GM12878 (cell line): ENCODE results near the gene ANAPC2. TPM values are rescaled to one million over a fixed set of nuclear protein-coding genes. Genes with fewer than 3 reads are reported as not detected.

Experiments
- BCL3 ChIP-seq: IDR thresholded peaks from 2 replicates; pipeline ENCODE4 v1.6.1; 2011; ENCODE audit warnings: borderline replicate concordance, low read depth, mild to moderate bottlenecking, moderate library complexity, low read length; ENCODE audit not compliant: insufficient read depth, poor library complexity, severe bottlenecking
- BCLAF1 ChIP-seq: fragments of 450-650 bp; IDR thresholded peaks from 2 replicates; pipeline ENCODE4 v1.6.1; 2017; ENCODE audit warnings: antibody characterized with exemption, mild to moderate bottlenecking, moderate library complexity
- BHLHE40 ChIP-seq, 2 experiments: fragments of 450-650 bp in 1 of 2; IDR thresholded peaks; 2 replicates each; pipeline ENCODE4 v1.6.1; 2011 to 2017; ENCODE audit warnings: low read depth in 2 of 2, borderline replicate concordance in 1 of 2, improper control_type of control experiment in 1 of 2, low read length in 1 of 2, mild to moderate bottlenecking in 1 of 2
- CBX3 ChIP-seq: fragments of 200-600 bp; sonication (generic); IDR thresholded peaks from 2 replicates; pipeline ENCODE4 v1.6.1; 2016; ENCODE audit warnings: low read depth, borderline replicate concordance
- EZH2 ChIP-seq: IDR thresholded peaks from 2 replicates; pipeline ENCODE4 v1.6.1; 2012; ENCODE audit warnings: low read depth, mild to moderate bottlenecking, control low read depth, inconsistent platforms, low read length, borderline replicate concordance; ENCODE audit not compliant: control insufficient read depth
- FOXK2 ChIP-seq: fragments of 450-650 bp; IDR thresholded peaks from 2 replicates; pipeline ENCODE4 v1.6.1; 2017; ENCODE audit warnings: mild to moderate bottlenecking, moderate library complexity
- MEF2A ChIP-seq: IDR thresholded peaks from 2 replicates; pipeline ENCODE4 v1.6.1; 2011; ENCODE audit warnings: low read depth, mild to moderate bottlenecking, low read length, moderate library complexity; ENCODE audit not compliant: insufficient read depth
- SRF ChIP-seq, 2 experiments: IDR thresholded peaks; 2 replicates each; pipeline ENCODE4 v1.6.1; 2011; ENCODE audit warnings: low read depth in 2 of 2, low read length in 2 of 2, mild to moderate bottlenecking in 1 of 2, moderate library complexity in 1 of 2
- TARDBP ChIP-seq: IDR thresholded peaks from 2 replicates; pipeline ENCODE4 v1.6.1; 2016; ENCODE audit warnings: borderline replicate concordance
- USF2 ChIP-seq: IDR thresholded peaks from 2 replicates; pipeline ENCODE4 v1.6.1; 2011; ENCODE audit warnings: low read depth, low read length, improper control_type of control experiment, borderline replicate concordance
- YY1 ChIP-seq: IDR thresholded peaks from 2 replicates; pipeline ENCODE4 v1.6.1; 2011; ENCODE audit warnings: low read depth, mild to moderate bottlenecking, low read length
- ZNF687 ChIP-seq: fragments of 450-650 bp; IDR thresholded peaks from 2 replicates; pipeline ENCODE4 v1.6.1; 2017; ENCODE audit warnings: mild to moderate bottlenecking, moderate library complexity
- ZSCAN29 ChIP-seq: fragments of 450-650 bp; IDR thresholded peaks from 2 replicates; pipeline ENCODE4 v1.6.1; 2017; ENCODE audit warnings: mild to moderate bottlenecking, moderate library complexity
- polyA plus RNA-seq, 11 experiments: library from polyadenylated mRNA; depleted of rRNA in 4 of 11; unstranded in 6 of 11; stranded (reverse) in 5 of 11; fragments of >200 nt; fragmentation: Nextera tagmentation in 4 of 11; fragmentation: Illumina TruSeq in 1 of 11; extraction: Ambion mirVana in 4 of 11; extraction: Trizol in 1 of 11; gene quantifications; 1 replicate in 1 of 11; 2 replicates in 10 of 11; pipeline versions ENCODE4 v1.2.1 to v1.2.3, GENCODE V29; 2011 to 2016; ENCODE audit warnings: inconsistent platforms in 2 of 11, missing spikeins in 2 of 11, low read depth in 1 of 11
- total RNA-seq, 4 experiments: library from RNA; depleted of rRNA in 3 of 4; stranded (reverse); fragments of >200 nt in 3 of 4; fragmentation: Illumina TruSeq in 1 of 4; extraction: Trizol in 1 of 4; gene quantifications; 2 replicates each; pipeline versions ENCODE4 v1.2.1 to v1.2.3, GENCODE V29; 2013 to 2021
- TF ChIP-seq, protein P1 (sequence below): fragments of 450-650 bp; conservative IDR thresholded peaks from 2 replicates; pipeline ENCODE4 v1.6.1; 2017; ENCODE audit warnings: mild to moderate bottlenecking, moderate library complexity

ANAPC2 gene
- total and polyA plus RNA-seq, 10 of the 15 experiments (the other 5 are each of a cell fraction or from before 2014, with no cell fraction given): 0.03 to 65.2 (median 20.5) TPM

DNA sequence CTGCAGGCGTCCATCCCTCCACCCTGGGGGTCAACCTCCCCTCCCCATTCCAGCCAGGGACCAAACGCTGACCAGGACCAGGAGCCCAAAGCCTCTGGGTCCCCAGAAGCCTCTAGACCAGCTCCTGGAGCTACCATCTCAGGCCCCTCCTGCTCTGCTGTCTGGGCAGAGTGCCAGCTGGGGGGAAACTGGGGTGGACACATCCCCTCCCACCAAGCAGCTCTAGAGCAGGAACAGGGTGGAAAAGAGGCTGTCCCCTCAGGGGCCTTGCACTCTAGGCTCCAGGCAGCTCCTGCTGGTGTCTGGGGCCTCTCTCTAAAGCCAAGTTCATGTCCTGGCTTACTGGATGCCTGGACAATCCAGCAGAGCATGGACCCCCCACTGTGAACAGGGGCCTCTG is 4.5 kb upstream of the ANAPC2 start (continued):
- TF ChIP-seq SRF (IDR thresholded peaks at IDR 0.05; ENCODE audit: low read depth in 2 of 2, low read length in 2 of 2): no peak
- TF ChIP-seq TARDBP: no peak
- no peak for TF ChIP-seq BHLHE40 (IDR thresholded peaks at IDR 0.05; ENCODE audit: borderline replicate concordance in 1 of 2, low read depth in 2 of 2, low read length in 1 of 2)
- TF ChIP-seq EZH2: no peak
- no peak for TF ChIP-seq YY1
- TF ChIP-seq USF2: no peak
- no peak for TF ChIP-seq ZSCAN29
- no peak for TF ChIP-seq BCLAF1
- no peak for TF ChIP-seq BCL3
- no peak for TF ChIP-seq ZNF687
- TF ChIP-seq MEF2A: no peak
- TF ChIP-seq CBX3: no peak
- no peak for TF ChIP-seq FOXK2
- TF ChIP-seq, protein P1, sequence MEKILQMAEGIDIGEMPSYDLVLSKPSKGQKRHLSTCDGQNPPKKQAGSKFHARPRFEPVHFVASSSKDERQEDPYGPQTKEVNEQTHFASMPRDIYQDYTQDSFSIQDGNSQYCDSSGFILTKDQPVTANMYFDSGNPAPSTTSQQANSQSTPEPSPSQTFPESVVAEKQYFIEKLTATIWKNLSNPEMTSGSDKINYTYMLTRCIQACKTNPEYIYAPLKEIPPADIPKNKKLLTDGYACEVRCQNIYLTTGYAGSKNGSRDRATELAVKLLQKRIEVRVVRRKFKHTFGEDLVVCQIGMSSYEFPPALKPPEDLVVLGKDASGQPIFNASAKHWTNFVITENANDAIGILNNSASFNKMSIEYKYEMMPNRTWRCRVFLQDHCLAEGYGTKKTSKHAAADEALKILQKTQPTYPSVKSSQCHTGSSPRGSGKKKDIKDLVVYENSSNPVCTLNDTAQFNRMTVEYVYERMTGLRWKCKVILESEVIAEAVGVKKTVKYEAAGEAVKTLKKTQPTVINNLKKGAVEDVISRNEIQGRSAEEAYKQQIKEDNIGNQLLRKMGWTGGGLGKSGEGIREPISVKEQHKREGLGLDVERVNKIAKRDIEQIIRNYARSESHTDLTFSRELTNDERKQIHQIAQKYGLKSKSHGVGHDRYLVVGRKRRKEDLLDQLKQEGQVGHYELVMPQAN: no peak
